ENCODE measurements around the gene KRT76.

DNA sequence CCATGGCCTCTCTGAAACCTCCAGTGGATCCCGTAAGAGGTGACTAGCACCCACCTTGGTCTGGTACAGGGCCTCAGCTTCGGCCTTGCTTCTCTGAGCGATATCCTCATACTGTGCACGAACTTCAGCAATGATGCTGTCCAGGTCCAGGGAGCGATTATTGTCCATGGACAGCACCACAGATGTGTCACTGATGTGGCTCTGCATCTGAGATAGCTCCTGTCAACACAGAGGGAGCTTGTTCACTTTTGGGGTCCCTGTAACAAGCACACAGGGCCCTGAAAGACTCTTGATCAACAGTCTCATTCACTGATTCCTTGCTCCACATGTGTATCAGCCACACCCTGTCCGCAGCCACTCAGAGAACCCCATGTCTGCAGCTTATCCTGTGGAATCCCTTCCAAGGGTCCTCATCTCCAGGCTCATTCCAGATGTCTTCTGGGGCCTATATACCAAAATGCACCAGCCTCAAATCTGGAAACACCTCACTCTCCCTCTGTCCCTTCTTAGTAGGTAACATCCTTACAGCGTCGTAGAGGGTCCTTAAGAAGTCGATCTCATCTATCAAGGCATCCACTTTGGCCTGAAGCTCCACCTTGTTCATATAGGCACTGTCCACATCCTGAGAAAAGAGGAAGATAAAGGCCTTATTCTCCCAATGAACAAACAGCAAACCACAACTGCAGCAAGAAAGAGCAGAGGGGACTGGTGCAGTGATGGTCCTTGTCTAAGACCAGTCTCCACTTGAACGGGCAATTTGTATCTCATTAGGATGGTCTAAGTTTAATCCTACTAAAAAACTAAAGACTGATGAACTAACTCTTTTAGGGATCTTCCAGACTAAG lies 15.3 kb upstream of the KRT76 start:
- TF ChIP-seq, protein P1, sequence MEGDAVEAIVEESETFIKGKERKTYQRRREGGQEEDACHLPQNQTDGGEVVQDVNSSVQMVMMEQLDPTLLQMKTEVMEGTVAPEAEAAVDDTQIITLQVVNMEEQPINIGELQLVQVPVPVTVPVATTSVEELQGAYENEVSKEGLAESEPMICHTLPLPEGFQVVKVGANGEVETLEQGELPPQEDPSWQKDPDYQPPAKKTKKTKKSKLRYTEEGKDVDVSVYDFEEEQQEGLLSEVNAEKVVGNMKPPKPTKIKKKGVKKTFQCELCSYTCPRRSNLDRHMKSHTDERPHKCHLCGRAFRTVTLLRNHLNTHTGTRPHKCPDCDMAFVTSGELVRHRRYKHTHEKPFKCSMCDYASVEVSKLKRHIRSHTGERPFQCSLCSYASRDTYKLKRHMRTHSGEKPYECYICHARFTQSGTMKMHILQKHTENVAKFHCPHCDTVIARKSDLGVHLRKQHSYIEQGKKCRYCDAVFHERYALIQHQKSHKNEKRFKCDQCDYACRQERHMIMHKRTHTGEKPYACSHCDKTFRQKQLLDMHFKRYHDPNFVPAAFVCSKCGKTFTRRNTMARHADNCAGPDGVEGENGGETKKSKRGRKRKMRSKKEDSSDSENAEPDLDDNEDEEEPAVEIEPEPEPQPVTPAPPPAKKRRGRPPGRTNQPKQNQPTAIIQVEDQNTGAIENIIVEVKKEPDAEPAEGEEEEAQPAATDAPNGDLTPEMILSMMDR (IDR thresholded peaks at IDR 0.05), result no peak
- TF ChIP-seq EZH2 (IDR thresholded peaks at IDR 0.05; ENCODE audit: borderline replicate concordance, insufficient read depth, low read depth, low read length, poor library complexity, severe bottlenecking), result no peak
